ENCODE results near the gene HABP2. TPM values are rescaled to one million over a fixed set of nuclear protein-coding genes. Genes with fewer than 3 reads are reported as not detected.

Gene HABP2
- polyA plus RNA-seq, 1 donor from 2014 or later, result not detected

DNA sequence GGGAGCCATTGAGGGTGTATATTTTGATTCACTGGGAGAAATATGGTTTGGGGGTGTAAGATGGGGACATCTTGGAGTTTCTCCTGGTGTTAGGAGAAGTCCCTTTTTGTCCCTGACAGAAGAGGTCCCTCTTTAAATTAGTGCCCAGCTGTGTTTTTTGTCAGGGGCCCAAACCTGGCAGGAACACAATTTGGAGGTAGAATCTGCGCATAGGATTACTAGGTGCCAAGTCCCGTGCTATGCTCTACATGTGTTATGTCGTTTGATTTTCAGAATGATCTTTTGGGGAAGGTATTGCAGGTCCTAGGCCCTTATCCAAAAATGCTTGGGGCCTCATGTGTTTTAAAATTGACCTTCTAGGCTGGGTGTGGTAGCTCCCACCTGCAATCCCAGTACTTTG, 36.8 kb upstream of the HABP2 start:
- H3K27ac ChIP-seq (ENCODE audit: low read length), result no peak overlapping the region
- H3K9ac ChIP-seq (ENCODE audit: low read length), result no peak overlapping the region
- no peaks in the 10 kb centered on the region for H3K36me3 ChIP-seq (ENCODE audit: insufficient read depth, low read length)
- H3K9me3 ChIP-seq (ENCODE audit: low read length), result no peaks in the 10 kb centered on the region
- no peak overlapping the region for H3K4me3 ChIP-seq (ENCODE audit: low read length)
- H4K20me1 ChIP-seq (ENCODE audit: insufficient read depth), result no peaks in the 10 kb centered on the region
- H3K79me2 ChIP-seq (replicated peaks; ENCODE audit: insufficient read depth, low read length), result no peaks in the 10 kb centered on the region
- TF ChIP-seq TAF1 (IDR thresholded peaks at IDR 0.05; ENCODE audit: low read depth) (no peak), SMC3 (conservative IDR thresholded peaks at IDR 0.05; ENCODE audit: poor library complexity) (no peak), EP300 (conservative IDR thresholded peaks at IDR 0.05; ENCODE audit: poor library complexity, severe bottlenecking) (no peak), POLR2AphosphoS5 (IDR thresholded peaks at IDR 0.05) (no peak)
- H3K27me3 ChIP-seq (ENCODE audit: insufficient read depth, low read depth, low read length), result no peaks in the 10 kb centered on the region
- no peak overlapping the region for H3K4me2 ChIP-seq (ENCODE audit: low read length)
- H3F3A ChIP-seq (ENCODE audit: insufficient read depth, low read length, poor library complexity, severe bottlenecking), result no peaks in the 10 kb centered on the region
- H2AFZ ChIP-seq (ENCODE audit: low read depth, low read length), result no peak overlapping the region
- H3K9me2 ChIP-seq (ENCODE audit: insufficient read depth, low read length), result no peaks in the 10 kb centered on the region

DNA sequence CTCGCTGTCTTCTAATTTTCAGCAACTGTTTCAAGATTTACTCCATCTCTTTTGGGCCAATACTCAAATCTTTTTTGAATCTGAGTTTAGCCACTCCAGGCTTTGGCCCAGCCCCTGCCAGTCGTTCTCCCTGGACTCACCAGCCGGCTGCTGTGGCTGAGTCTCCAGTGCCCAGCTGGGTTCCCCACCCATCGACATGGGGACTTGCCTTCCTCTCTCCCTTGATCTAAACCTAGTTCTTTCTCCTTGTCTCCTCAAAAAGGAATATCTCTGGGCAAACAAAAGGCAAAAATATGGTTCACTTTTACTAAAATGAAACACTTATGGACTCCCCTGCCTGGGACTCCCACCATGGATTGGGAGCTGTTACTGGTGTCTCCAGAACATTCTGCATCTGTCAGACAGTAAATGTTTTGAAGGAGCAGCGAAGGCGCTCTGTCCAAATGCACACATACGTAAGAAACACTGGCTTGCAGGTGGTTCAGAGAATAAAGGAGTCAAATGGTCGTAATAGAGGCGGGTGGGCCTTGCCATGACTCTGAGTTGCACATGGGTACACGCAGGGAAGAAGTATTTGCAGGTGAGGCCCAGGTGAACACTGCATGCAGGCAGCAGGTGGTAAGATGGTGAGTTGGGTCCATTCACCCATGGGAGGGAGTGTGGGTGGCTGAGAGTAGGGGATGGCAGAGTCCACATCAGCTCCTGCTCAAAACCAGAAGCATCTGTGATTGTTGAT, 35.5 kb upstream of the HABP2 start:
- Histone ChIP-seq H3K9me3 (ENCODE audit: low read length) (no peaks in the 10 kb centered on the region), H3K9ac (ENCODE audit: low read length) (no peak overlapping the region), H3K4me3 (ENCODE audit: low read length) (no peak overlapping the region), H3K4me2 (ENCODE audit: low read length) (no peak overlapping the region), H3K36me3 (ENCODE audit: insufficient read depth, low read length) (no peaks in the 10 kb centered on the region), H3K27me3 (ENCODE audit: insufficient read depth, low read depth, low read length) (no peaks in the 10 kb centered on the region), H3F3A (ENCODE audit: insufficient read depth, low read length, poor library complexity, severe bottlenecking) (no peaks in the 10 kb centered on the region), H2AFZ (ENCODE audit: low read depth, low read length) (no peak overlapping the region), H3K9me2 (ENCODE audit: insufficient read depth, low read length) (no peaks in the 10 kb centered on the region), H3K27ac (ENCODE audit: low read length) (no peak overlapping the region), H3K79me2 (replicated peaks; ENCODE audit: insufficient read depth, low read length) (no peaks in the 10 kb centered on the region), H4K20me1 (ENCODE audit: insufficient read depth) (no peaks in the 10 kb centered on the region)
- TF ChIP-seq SMC3 (conservative IDR thresholded peaks at IDR 0.05; ENCODE audit: poor library complexity), result no peak
- no peak for TF ChIP-seq CTCF (IDR thresholded peaks at IDR 0.05; ENCODE audit: poor library complexity, severe bottlenecking)
- no peak for TF ChIP-seq MXI1 (conservative IDR thresholded peaks at IDR 0.05; ENCODE audit: poor library complexity, severe bottlenecking)
- TF ChIP-seq EZH2 (IDR thresholded peaks at IDR 0.05; ENCODE audit: borderline replicate concordance, insufficient read depth, low read length, poor library complexity, severe bottlenecking), result no peak
- no peak for TF ChIP-seq POLR2AphosphoS5 (IDR thresholded peaks at IDR 0.05)
- TF ChIP-seq TAF1 (IDR thresholded peaks at IDR 0.05; ENCODE audit: low read depth), result no peak
- TF ChIP-seq REST (IDR thresholded peaks at IDR 0.05; ENCODE audit: borderline replicate concordance), result no peak
- no peak for TF ChIP-seq RAD21 (conservative IDR thresholded peaks at IDR 0.05)
- TF ChIP-seq EP300 (conservative IDR thresholded peaks at IDR 0.05; ENCODE audit: poor library complexity, severe bottlenecking), result no peak
